ENCODE measurements around the gene C15orf61. TPM values are rescaled to one million over a fixed set of nuclear protein-coding genes. Genes with fewer than 3 reads are reported as not detected.

Gene C15orf61
- polyA plus RNA-seq, 1 experiment: 2.3 TPM

GRCh38 chr15:67556976-67557570 is 36.1 kb downstream of the C15orf61 start:
- ChIA-PET CTCF (interaction anchor here (1.4 kb wide), 1 partner anchor 100 kb away, joined by 6 read pairs; no protein-coding TSS in a partner anchor), POLR2A (no interaction called here)
- TF ChIP-seq, protein P1, sequence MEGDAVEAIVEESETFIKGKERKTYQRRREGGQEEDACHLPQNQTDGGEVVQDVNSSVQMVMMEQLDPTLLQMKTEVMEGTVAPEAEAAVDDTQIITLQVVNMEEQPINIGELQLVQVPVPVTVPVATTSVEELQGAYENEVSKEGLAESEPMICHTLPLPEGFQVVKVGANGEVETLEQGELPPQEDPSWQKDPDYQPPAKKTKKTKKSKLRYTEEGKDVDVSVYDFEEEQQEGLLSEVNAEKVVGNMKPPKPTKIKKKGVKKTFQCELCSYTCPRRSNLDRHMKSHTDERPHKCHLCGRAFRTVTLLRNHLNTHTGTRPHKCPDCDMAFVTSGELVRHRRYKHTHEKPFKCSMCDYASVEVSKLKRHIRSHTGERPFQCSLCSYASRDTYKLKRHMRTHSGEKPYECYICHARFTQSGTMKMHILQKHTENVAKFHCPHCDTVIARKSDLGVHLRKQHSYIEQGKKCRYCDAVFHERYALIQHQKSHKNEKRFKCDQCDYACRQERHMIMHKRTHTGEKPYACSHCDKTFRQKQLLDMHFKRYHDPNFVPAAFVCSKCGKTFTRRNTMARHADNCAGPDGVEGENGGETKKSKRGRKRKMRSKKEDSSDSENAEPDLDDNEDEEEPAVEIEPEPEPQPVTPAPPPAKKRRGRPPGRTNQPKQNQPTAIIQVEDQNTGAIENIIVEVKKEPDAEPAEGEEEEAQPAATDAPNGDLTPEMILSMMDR (IDR thresholded peaks at IDR 0.05; ENCODE audit: insufficient read depth, low read depth, low read length): no peak
- H3K36me3 ChIP-seq (ENCODE audit: control insufficient read depth, insufficient read depth, low read length): no peaks in the 10 kb centered on the region; the same call in 1 of the 2 replicates
- no peak overlapping the region for H3K4me3 ChIP-seq (ENCODE audit: low read depth, low read length)
- H3K27me3 ChIP-seq (ENCODE audit: control insufficient read depth, insufficient read depth, low read length): no peaks in the 10 kb centered on the region
- DNase-seq (ENCODE audit: low read depth): no peak

DNA sequence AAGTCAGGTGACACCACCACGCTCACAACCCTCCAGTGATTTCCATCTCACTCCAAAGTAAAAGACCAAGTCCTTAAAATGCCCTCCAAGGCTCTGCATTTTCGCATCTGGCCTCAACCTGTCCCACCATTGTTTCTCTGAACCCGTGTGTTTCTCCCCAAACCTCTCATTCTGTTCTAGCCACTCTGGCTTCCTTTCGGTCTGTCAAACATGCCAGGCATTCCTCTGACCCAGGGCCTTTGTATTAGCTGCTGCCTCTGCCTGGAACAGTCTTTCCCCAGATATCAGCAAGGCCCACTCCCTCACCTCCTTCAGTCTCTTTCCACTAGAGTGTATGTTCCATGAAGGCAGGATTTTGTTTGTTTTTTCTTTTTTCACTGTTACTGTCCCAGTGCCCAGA is 37.6 kb downstream of the C15orf61 start:
- POLR2A ChIA-PET: no interaction called here
- CTCF ChIA-PET: interaction anchor here (1.4 kb wide), 1 partner anchor 101 kb away, joined by 6 read pairs; no protein-coding TSS in a partner anchor

GRCh38 chr15:67559158-67559557 is 38.2 kb downstream of the C15orf61 start:
- DNase-seq (ENCODE audit: low read depth): no peak
- Histone ChIP-seq H3K4me3 (ENCODE audit: low read depth, low read length) (no peak overlapping the region), H3K36me3 (ENCODE audit: control insufficient read depth, insufficient read depth, low read length) (no peaks in the 10 kb centered on the region; the same call in 1 of the 2 replicates), H3K27me3 (ENCODE audit: control insufficient read depth, insufficient read depth, low read length) (no peaks in the 10 kb centered on the region)
- POLR2A ChIA-PET: no interaction called here
- TF ChIP-seq, protein P1 (IDR thresholded peaks at IDR 0.05; ENCODE audit: insufficient read depth, low read depth, low read length): no peak
- CTCF ChIA-PET: no interaction called here

More for the DNA sequence above, 37.6 kb downstream of the C15orf61 start:
- no peaks in the 10 kb centered on the region; the same call in 1 of the 2 replicates for H3K36me3 ChIP-seq (ENCODE audit: control insufficient read depth, insufficient read depth, low read length)
- DNase-seq (ENCODE audit: low read depth): no peak
- no peaks in the 10 kb centered on the region for H3K27me3 ChIP-seq (ENCODE audit: control insufficient read depth, insufficient read depth, low read length)
- TF ChIP-seq, protein P1 (IDR thresholded peaks at IDR 0.05; ENCODE audit: insufficient read depth, low read depth, low read length): no peak
- H3K4me3 ChIP-seq (ENCODE audit: low read depth, low read length): no peak overlapping the region

GRCh38 chr15:67559576-67559975 is 38.6 kb downstream of the C15orf61 start:
- ChIA-PET CTCF (no interaction called here), POLR2A (no interaction called here)

DNA sequence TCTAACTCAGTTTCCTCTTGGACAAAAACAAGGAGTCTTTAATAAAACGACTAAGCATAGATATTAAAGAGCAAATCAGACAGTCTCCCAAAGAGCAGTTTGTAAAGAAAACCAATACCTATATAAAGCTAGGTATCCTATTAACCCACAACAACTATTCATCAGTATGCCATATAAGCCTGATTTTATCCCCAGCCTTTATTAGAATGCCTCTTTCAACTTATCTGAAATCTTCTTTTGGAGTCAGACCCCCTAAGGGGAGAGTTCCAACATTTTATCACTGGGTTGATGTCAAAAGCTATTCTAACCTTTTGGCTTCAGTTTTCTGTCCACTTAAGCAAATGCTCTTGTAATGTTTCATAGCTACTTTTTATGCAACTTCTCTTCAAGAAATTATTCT is 39.4 kb downstream of the C15orf61 start:
- no peak for DNase-seq (ENCODE audit: low read depth)
- H3K4me3 ChIP-seq (ENCODE audit: low read depth, low read length): no peak overlapping the region
- no peaks in the 10 kb centered on the region; the same call in 1 of the 2 replicates for H3K36me3 ChIP-seq (ENCODE audit: control insufficient read depth, insufficient read depth, low read length)
- H3K27me3 ChIP-seq (ENCODE audit: control insufficient read depth, insufficient read depth, low read length): no peaks in the 10 kb centered on the region
- ChIA-PET CTCF (no interaction called here), POLR2A (no interaction called here)
- TF ChIP-seq, protein P1 (IDR thresholded peaks at IDR 0.05; ENCODE audit: insufficient read depth, low read depth, low read length): no peak

More at GRCh38 chr15:67559576-67559975, 38.6 kb downstream of the C15orf61 start:
- TF ChIP-seq, protein P1 (IDR thresholded peaks at IDR 0.05; ENCODE audit: insufficient read depth, low read depth, low read length): no peak
- Histone ChIP-seq H3K27me3 (ENCODE audit: control insufficient read depth, insufficient read depth, low read length) (no peaks in the 10 kb centered on the region), H3K4me3 (ENCODE audit: low read depth, low read length) (no peak overlapping the region), H3K36me3 (ENCODE audit: control insufficient read depth, insufficient read depth, low read length) (no peaks in the 10 kb centered on the region; the same call in 1 of the 2 replicates)
- DNase-seq (ENCODE audit: low read depth): no peak
